ENCODE measurements around the gene ZNF438. TPM values are rescaled to one million over a fixed set of nuclear protein-coding genes. Genes with fewer than 3 reads are reported as not detected.

Gene ZNF438
- total and polyA plus RNA-seq, 2 of the 4 experiments (the other 2 are of a cell fraction): 1.8 to 2.9 TPM

DNA sequence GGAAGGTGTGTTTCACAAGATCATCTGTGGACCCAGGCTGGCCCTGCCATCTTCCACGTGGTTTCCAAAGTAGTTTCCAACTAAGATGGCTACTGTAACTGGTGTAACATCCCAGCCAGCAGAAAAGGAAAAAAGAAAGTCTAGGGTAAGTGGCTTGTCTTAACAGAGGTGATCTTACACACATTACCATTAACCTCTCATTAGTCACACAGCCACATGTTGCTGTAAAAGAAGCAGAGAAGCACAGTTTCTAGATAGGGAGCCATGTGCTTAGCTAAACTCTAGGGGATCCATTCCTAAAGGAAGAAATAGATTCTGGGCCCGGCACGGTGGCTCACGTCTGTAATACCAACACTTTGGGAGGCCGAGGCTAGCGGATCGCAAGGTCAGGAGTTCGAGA lies 54.3 kb downstream of the ZNF438 start:
- Histone ChIP-seq H4K20me1 (ENCODE audit: insufficient read depth, low read length) (no peaks in the 10 kb centered on the region), H4K8ac (ENCODE audit: low read depth in 2 of 2, low read length in 2 of 2) (0 out of 4 replicates have a peak overlapping the region, but pooled peaks of 1 of the 2 experiments have one; percentile 13), H2BK15ac (ENCODE audit: low read depth, low read length) (no peak overlapping the region), H3K9ac (ENCODE audit: low read depth, low read length) (no peak overlapping the region), H3K27ac (ENCODE audit: insufficient read depth, low read length) (no peak overlapping the region), H3K18ac (ENCODE audit: low read depth, low read length) (no peak overlapping the region), H2AK5ac (ENCODE audit: low read depth, low read length) (no peak overlapping the region), H2BK20ac (ENCODE audit: low read depth, low read length) (no peak overlapping the region), H2BK120ac (ENCODE audit: low read depth, low read length) (no peak overlapping the region), H3K23ac (ENCODE audit: low read depth, low read length) (no peak overlapping the region), H3K14ac (replicated peaks; ENCODE audit: low read depth, low read length) (no peak overlapping the region), H3K36me3 (ENCODE audit: control insufficient read depth, insufficient read depth, low read length) (no peaks in the 10 kb centered on the region), H2AFZ (replicated peaks; ENCODE audit: low read length, poor library complexity) (no peak overlapping the region), H2AK9ac (replicated peaks; ENCODE audit: low read depth, low read length, poor library complexity) (no peak overlapping the region), H4K5ac (ENCODE audit: low read depth, low read length) (no peak overlapping the region), H3K4me2 (ENCODE audit: low read depth, low read length) (no peak overlapping the region), H3K4me3 (ENCODE audit: insufficient read depth, low read depth, low read length) (no peak overlapping the region), H3K4me1 (ENCODE audit: control insufficient read depth, insufficient read depth, low read length) (peaks cover 5% of the 10 kb centered on the region), H3K56ac (ENCODE audit: extremely low read depth, insufficient read depth, low read length) (no peak overlapping the region), H3K27me3 (ENCODE audit: control insufficient read depth, insufficient read depth, low read length) (no peaks in the 10 kb centered on the region), H4K91ac (ENCODE audit: insufficient read depth, low read depth, low read length) (no peak overlapping the region; the same call in 1 of the 2 replicates), H3K9me1 (ENCODE audit: insufficient read depth, low read length) (peaks cover 9% of the 10 kb centered on the region; the same call in 1 of the 2 replicates), H3K9me3 (ENCODE audit: control insufficient read depth, insufficient read depth, low read length) (no peaks in the 10 kb centered on the region), H3K79me1 (ENCODE audit: low read depth in 1 of 2, low read length in 2 of 2) (peaks cover 0 to 14% of the 10 kb centered on the region in 2 experiments; a peak in 2 of 4 replicates), H3K4ac (ENCODE audit: low read depth, low read length) (no peak overlapping the region), H2BK5ac (ENCODE audit: low read depth, low read length, poor library complexity, severe bottlenecking) (no peak overlapping the region)
- ChIA-PET POLR2A (ENCODE audit: unreplicated experiment) (no interaction called here), CTCF (interaction anchor here (0.6 kb wide), 1 partner anchor 278 kb away, joined by 7 read pairs; no protein-coding TSS in a partner anchor)
- peak; percentile 47 for DNase-seq
- intact Hi-C loops (cut with micrococcal nuclease) (no loop called here), dilution Hi-C loops (cut with HindIII; ENCODE audit: low sequenced_read_pairs, unreplicated experiment) (no loop called here), in situ Hi-C loops (cut with MboI; ENCODE audit: low sequenced_read_pairs) (no loop called here)
- TF ChIP-seq CEBPB (IDR thresholded peaks at IDR 0.05; ENCODE audit: low read depth, low read length): no peak
- no peak for TF ChIP-seq RFX5 (IDR thresholded peaks at IDR 0.05; ENCODE audit: low read depth, low read length)
- no peak for TF ChIP-seq RAD21 (IDR thresholded peaks at IDR 0.05; ENCODE audit: low read length)
- no peak for TF ChIP-seq POLR2A (IDR thresholded peaks at IDR 0.05; ENCODE audit: low read depth, low read length)
- no peak for TF ChIP-seq CHD1 (IDR thresholded peaks at IDR 0.05; ENCODE audit: low read depth, low read length)
- BruUV-seq (replicated peaks): no TSS peak
- whole genome bisulfite sequencing, 2 experiments (ENCODE audit: extremely low coverage in 2 of 2, insufficient read length in 1 of 2): no CpG with 5 or more reads among the region's 8 CpGs
- no peak for ATAC-seq (ENCODE audit: low read depth)
